ENCODE data around the gene MYL6. TPM values are rescaled to one million over a fixed set of nuclear protein-coding genes. Genes with fewer than 3 reads are reported as not detected.
"Not testable (repeated sequence)": the region's sequence is repeated elsewhere in the genome, so short reads cannot be mapped to it uniquely, and the experiment has no call there.

The MYL6 gene
- total RNA-seq, 6 experiments from 2014 or later = 409 to 644 (median 490) TPM

DNA sequence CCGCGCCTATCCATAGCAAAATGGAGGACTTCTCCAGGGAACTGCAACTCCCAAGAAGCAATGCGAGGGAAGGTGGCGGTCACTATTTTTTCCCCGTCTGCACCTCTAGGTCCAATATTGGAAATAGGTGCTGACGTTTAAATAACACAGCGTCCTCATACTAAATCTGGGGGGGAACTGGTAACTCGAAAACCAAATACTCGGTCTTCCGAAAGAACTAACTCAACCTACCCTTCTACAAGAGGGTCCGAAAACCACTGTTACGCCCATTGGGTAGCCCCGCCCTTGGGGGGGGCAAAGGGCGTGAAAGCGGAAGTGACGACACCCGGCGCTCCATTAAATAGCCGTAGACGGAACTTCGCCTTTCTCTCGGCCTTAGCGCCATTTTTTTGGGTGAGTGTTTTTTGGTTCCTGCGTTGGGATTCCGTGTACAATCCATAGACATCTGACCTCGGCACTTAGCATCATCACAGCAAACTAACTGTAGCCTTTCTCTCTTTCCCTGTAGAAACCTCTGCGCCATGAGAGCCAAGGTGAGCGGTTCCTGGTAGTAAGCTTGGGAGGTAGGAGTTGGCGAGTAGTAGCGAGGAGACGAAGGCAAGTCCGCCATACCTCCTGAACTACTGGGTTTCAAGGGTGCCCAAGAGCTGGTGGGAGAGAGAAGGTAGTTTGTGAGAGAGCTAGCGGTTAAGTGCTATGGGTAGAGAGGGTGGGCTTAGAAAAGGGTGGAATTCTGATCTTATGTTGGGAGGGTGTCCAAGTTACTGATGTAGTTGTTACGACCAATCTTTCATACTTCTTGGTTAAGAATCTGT lies 41.7 kb upstream of the MYL6 start, which contains the start of gene RPL41:
Gene RPL41 (plus strand): TSS at position 367 of the 815 bp plus-strand sequence.
- DNase-seq (peak; percentile 92 to 95 (median 94)), ATAC-seq (peak; percentile 61 to 64 (median 63))
- Histone ChIP-seq H3K9me3 (no peaks in the 10 kb centered on the region), H3K27me3 (no peaks in the 10 kb centered on the region), H3K36me3 (peaks cover 0 to 21% (median 5%) of the 10 kb centered on the region in 4 donors), H3K4me3 (peak within 1 kb of the TSS; percentile 58 to 95 (median 74)), H3K27ac (peak within 1 kb of the TSS; percentile 78 to 88 (median 81)), H3K4me1 (peaks cover 0 to 27% (median 13%) of the 10 kb centered on the region in 4 donors)
- intact Hi-C loops (cut with DNase I) = no loop called here
- TF ChIP-seq POLR2A (IDR thresholded peaks at IDR 0.05) = peak; percentile 95
- TF ChIP-seq, protein P1, sequence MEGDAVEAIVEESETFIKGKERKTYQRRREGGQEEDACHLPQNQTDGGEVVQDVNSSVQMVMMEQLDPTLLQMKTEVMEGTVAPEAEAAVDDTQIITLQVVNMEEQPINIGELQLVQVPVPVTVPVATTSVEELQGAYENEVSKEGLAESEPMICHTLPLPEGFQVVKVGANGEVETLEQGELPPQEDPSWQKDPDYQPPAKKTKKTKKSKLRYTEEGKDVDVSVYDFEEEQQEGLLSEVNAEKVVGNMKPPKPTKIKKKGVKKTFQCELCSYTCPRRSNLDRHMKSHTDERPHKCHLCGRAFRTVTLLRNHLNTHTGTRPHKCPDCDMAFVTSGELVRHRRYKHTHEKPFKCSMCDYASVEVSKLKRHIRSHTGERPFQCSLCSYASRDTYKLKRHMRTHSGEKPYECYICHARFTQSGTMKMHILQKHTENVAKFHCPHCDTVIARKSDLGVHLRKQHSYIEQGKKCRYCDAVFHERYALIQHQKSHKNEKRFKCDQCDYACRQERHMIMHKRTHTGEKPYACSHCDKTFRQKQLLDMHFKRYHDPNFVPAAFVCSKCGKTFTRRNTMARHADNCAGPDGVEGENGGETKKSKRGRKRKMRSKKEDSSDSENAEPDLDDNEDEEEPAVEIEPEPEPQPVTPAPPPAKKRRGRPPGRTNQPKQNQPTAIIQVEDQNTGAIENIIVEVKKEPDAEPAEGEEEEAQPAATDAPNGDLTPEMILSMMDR (IDR thresholded peaks at IDR 0.05) = no peak
- under 1% methylated on average over 34 of the region's 34 CpGs for whole genome bisulfite sequencing (ENCODE audit: insufficient coverage, low coverage, low lambda C conversion rate, missing lambda C conversion rate)

DNA sequence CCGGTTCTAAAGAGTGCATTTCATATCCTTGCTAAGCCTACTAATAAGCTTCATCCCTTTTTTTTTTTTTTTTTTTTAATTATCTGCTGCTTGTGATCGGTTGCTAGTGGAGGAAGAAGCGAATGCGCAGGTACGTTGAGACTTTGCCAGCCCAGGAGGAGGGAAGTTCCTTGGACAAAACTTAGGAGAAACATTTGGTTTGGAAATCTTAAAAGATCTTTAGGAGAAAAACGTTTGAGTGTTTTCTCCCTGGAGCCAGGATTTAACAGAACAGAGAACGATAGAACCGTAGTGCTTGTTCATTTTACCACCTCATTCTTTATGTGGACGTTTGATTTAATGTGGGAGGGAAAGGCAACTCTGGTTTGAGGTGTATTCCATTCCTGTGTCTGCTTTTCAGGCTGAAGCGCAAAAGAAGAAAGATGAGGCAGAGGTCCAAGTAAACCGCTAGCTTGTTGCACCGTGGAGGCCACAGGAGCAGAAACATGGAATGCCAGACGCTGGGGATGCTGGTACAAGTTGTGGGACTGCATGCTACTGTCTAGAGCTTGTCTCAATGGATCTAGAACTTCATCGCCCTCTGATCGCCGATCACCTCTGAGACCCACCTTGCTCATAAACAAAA lies 41.0 kb upstream of the MYL6 start:
- H3K27ac ChIP-seq = peak overlapping the region; percentile 78 to 88 (median 81)
- H3K4me3 ChIP-seq = peak overlapping the region; percentile 58 to 95 (median 74)
- DNase-seq; ATAC-seq; intact Hi-C loops (cut with DNase I); H3K27me3 ChIP-seq; H3K9me3 ChIP-seq: not testable (repeated sequence)
- WGBS (ENCODE audit: insufficient coverage, low coverage, low lambda C conversion rate, missing lambda C conversion rate) = 0% methylated on average over 12 of the region's 16 CpGs
- peaks cover 0 to 34% (median 17%) of the 10 kb centered on the region in 4 donors for H3K4me1 ChIP-seq
- H3K36me3 ChIP-seq = peaks cover 0 to 14% (median 2%) of the 10 kb centered on the region in 4 donors

DNA sequence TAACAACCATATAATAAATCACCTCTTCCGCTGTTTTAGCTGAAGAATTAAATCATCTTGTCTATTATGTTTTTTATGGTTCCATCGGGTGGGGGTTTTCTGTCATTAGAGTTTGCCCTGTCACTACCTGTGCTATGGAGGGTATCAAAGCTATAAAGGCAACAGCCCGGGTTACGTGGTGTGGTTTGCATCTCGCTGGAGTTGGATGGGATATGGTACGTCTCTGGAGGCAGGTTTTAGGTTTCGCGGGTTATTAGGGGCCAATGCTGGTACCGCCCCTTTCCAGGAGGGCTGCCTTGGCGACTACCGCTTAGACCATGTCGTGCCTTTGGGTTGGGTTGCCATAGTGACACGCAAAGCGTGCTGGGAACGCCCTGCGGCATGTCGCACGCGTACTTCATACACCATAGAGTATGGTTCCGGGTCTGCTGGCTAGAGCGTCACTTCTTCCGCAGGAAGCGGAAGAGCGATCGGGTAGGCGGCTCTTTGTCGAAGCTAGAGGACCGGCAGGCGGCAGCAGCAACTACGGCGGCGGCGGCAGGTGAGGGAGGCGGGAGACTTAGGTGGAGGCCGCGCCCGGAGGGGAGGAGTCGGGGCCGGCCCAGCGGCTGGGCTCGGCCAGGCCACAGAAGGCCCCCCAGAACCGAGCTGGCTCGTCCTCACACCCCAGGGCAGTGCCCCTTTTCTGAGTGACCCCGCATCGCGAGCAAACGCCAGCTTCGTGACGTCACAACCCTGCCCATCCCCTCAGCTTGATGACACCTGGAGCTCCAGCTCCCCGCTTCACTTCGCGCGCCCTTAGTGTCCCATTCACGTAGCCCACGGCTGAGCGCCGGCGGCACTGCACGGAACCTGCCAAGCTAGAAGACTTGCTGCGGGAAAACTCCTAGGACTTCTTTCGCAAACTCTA lies 40.1 kb upstream of the MYL6 start, which contains the start of gene ZC3H10:
Gene ZC3H10 (plus strand): TSS at position 489 of the 910 bp plus-strand sequence. CDS start 2,297 bp downstream, outside the sequence.
- Histone ChIP-seq H3K27ac (peak within 1 kb of the TSS; percentile 81 to 88 (median 82)), H3K9me3 (no peaks in the 10 kb centered on the region), H3K4me3 (peak within 1 kb of the TSS; percentile 58 to 95 (median 74)), H3K27me3 (no peaks in the 10 kb centered on the region), H3K36me3 (peaks cover 0 to 7% (median 2%) of the 10 kb centered on the region in 4 donors), H3K4me1 (peaks cover 0 to 42% (median 19%) of the 10 kb centered on the region in 4 donors)
- peak; percentile 90 for TF ChIP-seq POLR2A (IDR thresholded peaks at IDR 0.05)
- TF ChIP-seq, protein P1 (IDR thresholded peaks at IDR 0.05) = peak; percentile 22 to 61 (median 60)
- ATAC-seq = peak; percentile 71 to 83 (median 74)
- under 1% methylated on average over 20 of the region's 61 CpGs for WGBS (ENCODE audit: insufficient coverage, low coverage, low lambda C conversion rate, missing lambda C conversion rate)
- intact Hi-C loops (cut with DNase I) = no loop called here
- peak; percentile 98 to 99 (median 99) for DNase-seq

GRCh38 chr12:56118688-56119357 lies 39.3 kb upstream of the MYL6 start:
- intact Hi-C loops (cut with DNase I) = no loop called here
- TF ChIP-seq, protein P1 (IDR thresholded peaks at IDR 0.05) = no peak
- no peak for TF ChIP-seq POLR2A (IDR thresholded peaks at IDR 0.05)
- DNase-seq (no peak), ATAC-seq (peak in 1 of 4 donors; percentile 0)
- Histone ChIP-seq H3K27me3 (no peaks in the 10 kb centered on the region), H3K9me3 (no peaks in the 10 kb centered on the region), H3K4me3 (peak overlapping the region; percentile 56 to 95 (median 74)), H3K27ac (peak overlapping the region; percentile 75 to 84 (median 82)), H3K4me1 (peaks cover 0 to 50% (median 19%) of the 10 kb centered on the region in 4 donors), H3K36me3 (no peaks in the 10 kb centered on the region)
- 3% methylated on average over 11 of the region's 13 CpGs for WGBS (ENCODE audit: insufficient coverage, low coverage, low lambda C conversion rate, missing lambda C conversion rate)

Measured in right lobe of liver (tissue), 6 donors.